HG02642 (cell line): ENCODE measurements around the gene HES3.
"Not testable (repeated sequence)": the region's sequence is repeated elsewhere in the genome, so short reads cannot be mapped to it uniquely, and the experiment has no call there.

Source experiments
- ATAC-seq: cut with Tn5 transposase; IDR thresholded peaks from one replicate; pipeline ENCODE4 v1.9.1; 2021; ENCODE audit warnings: mild to moderate bottlenecking; ENCODE audit not compliant: unreplicated experiment, poor library complexity

The HES3 gene

GRCh38 chr1:6218375-6219164, 25.4 kb upstream of the HES3 start:
- no peak for ATAC-seq

GRCh38 chr1:6219641-6220040, 24.3 kb upstream of the HES3 start:
- ATAC-seq = not testable (repeated sequence)

- no peak for ATAC-seq
Observed at GRCh38 chr1:6220236-6220635, 23.7 kb upstream of the HES3 start.

GRCh38 chr1:6221210-6221784, 22.7 kb upstream of the HES3 start:
- no peak for ATAC-seq

- no peak for ATAC-seq
Observed at GRCh38 chr1:6222636-6223035, 21.3 kb upstream of the HES3 start.

GRCh38 chr1:6223617-6224016, 20.4 kb upstream of the HES3 start:
- ATAC-seq = no peak

GRCh38 chr1:6224718-6225117, 19.3 kb upstream of the HES3 start:
- no peak for ATAC-seq

GRCh38 chr1:6225651-6226050, 18.3 kb upstream of the HES3 start:
- no peak for ATAC-seq

- no peak for ATAC-seq
Observed at GRCh38 chr1:6233376-6233775, 10.6 kb upstream of the HES3 start.

- no peak for ATAC-seq
Observed at GRCh38 chr1:6234502-6235295, 9.3 kb upstream of the HES3 start.

GRCh38 chr1:6235296-6235677, 8.7 kb upstream of the HES3 start:
- ATAC-seq = no peak

GRCh38 chr1:6237093-6237492, 6.9 kb upstream of the HES3 start:
- ATAC-seq = no peak

GRCh38 chr1:6239213-6239752, 4.7 kb upstream of the HES3 start:
- no peak for ATAC-seq

GRCh38 chr1:6239950-6240768, 3.8 kb upstream of the HES3 start:
- no peak for ATAC-seq

GRCh38 chr1:6241107-6241886, 2.7 kb upstream of the HES3 start:
- no peak for ATAC-seq

- no peak for ATAC-seq
Observed at GRCh38 chr1:6241887-6242740, 1.9 kb upstream of the HES3 start.

- ATAC-seq = no peak
Observed at GRCh38 chr1:6243053-6243834, 735 bp upstream of the HES3 start.
